WTC11 (cell line): ENCODE data around the gene NRXN2. TPM values are rescaled to one million over a fixed set of nuclear protein-coding genes. Genes with fewer than 3 reads are reported as not detected.

Experiments
- ATAC-seq: fragments of 200-7000 bp; cut with Tn5 transposase; 2 replicates; pipeline ENCODE4 v1.10.0; 2021; ENCODE audit warnings: mild to moderate bottlenecking, moderate library complexity
- CTCF ChIA-PET: fragments of 300-600 bp; sonication (Branson Sonifier 250); formaldehyde crosslinking; loops from one replicate; lab custom pipeline; 2021; ENCODE audit warnings: antibody characterized with exemption; lab: Charles Lee
- POLR2A ChIA-PET: fragments of 350-600 bp; sonication (Branson Sonifier 250); formaldehyde crosslinking; loops from one replicate; lab custom pipeline; 2021; ENCODE audit warnings: antibody characterized with exemption; lab: Charles Lee
- DNase-seq: peaks from one replicate; pipeline ENCODE4 v3.0.0; 2021; ENCODE audit warnings: low spot score
- H3K27ac Mint-ChIP-seq: 2 replicates; pipeline ENCODE4 v1.8.0; 2021; ENCODE audit warnings: mixed read lengths
- H3K27me3 Mint-ChIP-seq: 2 replicates; pipeline ENCODE4 v1.8.0; 2021; ENCODE audit warnings: low read depth, mild to moderate bottlenecking, moderate library complexity, mixed read lengths
- H3K36me3 Mint-ChIP-seq: 2 replicates; pipeline ENCODE4 v1.8.0; 2021; ENCODE audit warnings: mixed read lengths
- H3K4me1 Mint-ChIP-seq: 2 replicates; pipeline ENCODE4 v1.8.0; 2022; ENCODE audit warnings: mixed read lengths
- H3K4me3 Mint-ChIP-seq: 2 replicates; pipeline ENCODE4 v1.8.0; 2021; ENCODE audit warnings: mild to moderate bottlenecking, moderate library complexity, mixed read lengths
- H3K9me3 Mint-ChIP-seq: 2 replicates; pipeline ENCODE4 v1.8.0; 2021; ENCODE audit warnings: mixed read lengths
- CREB1 ChIP-seq: sonication (generic); formaldehyde crosslinking; IDR thresholded peaks from 2 replicates; pipeline ENCODE4 v1.8.0; 2023; ENCODE audit warnings: mild to moderate bottlenecking, missing genetic modification reagents
- CTCF ChIP-seq: fragments of 200-600 bp; IDR thresholded peaks from 2 replicates; pipeline ENCODE4 v1.8.0; 2022; ENCODE audit warnings: antibody characterized with exemption
- GABPB1 ChIP-seq: sonication (generic); formaldehyde crosslinking; IDR thresholded peaks from 2 replicates; pipeline ENCODE4 v1.8.1; 2023; ENCODE audit warnings: mild to moderate bottlenecking, missing genetic modification reagents
- GRHL2 ChIP-seq: fragments of 250-450 bp; sonication (Bioruptor Pico); IDR thresholded peaks from 2 replicates; pipeline ENCODE4 v1.8.0; 2022; ENCODE audit warnings: mild to moderate bottlenecking, moderate library complexity; ENCODE audit not compliant: insufficient replicate concordance, severe bottlenecking
- HMGA2 ChIP-seq: fragments of 250-450 bp; sonication (Bioruptor Pico); IDR thresholded peaks from 2 replicates; pipeline ENCODE4 v1.4.0; 2021; ENCODE audit warnings: mild to moderate bottlenecking, moderate library complexity
- MYBL2 ChIP-seq: sonication (generic); formaldehyde crosslinking; IDR thresholded peaks from 2 replicates; pipeline ENCODE4 v1.8.1; 2023; ENCODE audit warnings: mild to moderate bottlenecking, moderate library complexity, missing genetic modification reagents
- NR3C1 ChIP-seq: sonication (generic); formaldehyde crosslinking; conservative IDR thresholded peaks from 2 replicates; pipeline ENCODE4 v1.8.1; 2023; ENCODE audit warnings: low read depth, mild to moderate bottlenecking, missing genetic modification reagents
- SP1 ChIP-seq: sonication (generic); formaldehyde crosslinking; conservative IDR thresholded peaks from 2 replicates; pipeline ENCODE4 v1.8.1; 2022; ENCODE audit warnings: missing genetic modification reagents
- TCF7 ChIP-seq: sonication (generic); formaldehyde crosslinking; IDR thresholded peaks from 2 replicates; pipeline ENCODE4 v1.8.0; 2022; ENCODE audit warnings: mild to moderate bottlenecking, low read depth, missing genetic modification reagents, moderate library complexity
- ZNF317 ChIP-seq: sonication (generic); formaldehyde crosslinking; IDR thresholded peaks from 2 replicates; pipeline ENCODE4 v1.8.1; 2023; ENCODE audit warnings: low read depth, mild to moderate bottlenecking, moderate library complexity, missing genetic modification reagents, borderline replicate concordance
- ZNF396 ChIP-seq: fragments of 250-450 bp; sonication (Bioruptor Pico); IDR thresholded peaks from 2 replicates; pipeline ENCODE4 v1.8.0; 2021; ENCODE audit warnings: mild to moderate bottlenecking, moderate library complexity, borderline replicate concordance
- ZNF416 ChIP-seq: fragments of 250-450 bp; sonication (Bioruptor Pico); IDR thresholded peaks from 2 replicates; pipeline ENCODE4 v1.9.0; 2021; ENCODE audit warnings: mild to moderate bottlenecking, inconsistent platforms
- ZNF423 ChIP-seq: fragments of 250-450 bp; sonication (Bioruptor Pico); IDR thresholded peaks from 2 replicates; pipeline ENCODE4 v2.1.2; 2022; ENCODE audit warnings: mild to moderate bottlenecking, moderate library complexity
- total RNA-seq: library from RNA; stranded (reverse); gene quantifications from 3 replicates; pipeline ENCODE4 v1.2.3, GENCODE V29; 2021
- TF ChIP-seq, protein P1 (sequence below): sonication (generic); formaldehyde crosslinking; IDR thresholded peaks from 2 replicates; pipeline ENCODE4 v1.8.1; 2023; ENCODE audit warnings: mild to moderate bottlenecking, missing genetic modification reagents, moderate library complexity
- TF ChIP-seq, protein P2 (sequence below): fragments of 250-450 bp; sonication (Bioruptor Pico); IDR thresholded peaks from 2 replicates; pipeline ENCODE4 v1.8.0; 2021; ENCODE audit warnings: mild to moderate bottlenecking
- TF ChIP-seq, protein P3 (sequence below): sonication (generic); formaldehyde crosslinking; IDR thresholded peaks from 2 replicates; pipeline ENCODE4 v1.8.0; 2023; ENCODE audit warnings: missing genetic modification reagents, mild to moderate bottlenecking, borderline replicate concordance
- TF ChIP-seq, protein P4 (sequence below): sonication (generic); formaldehyde crosslinking; IDR thresholded peaks from 2 replicates; pipeline ENCODE4 v1.8.0; 2022; ENCODE audit warnings: mild to moderate bottlenecking, missing genetic modification reagents
- TF ChIP-seq, protein P5 (sequence below): sonication (generic); formaldehyde crosslinking; IDR thresholded peaks from 2 replicates; pipeline ENCODE4 v1.8.1; 2023; ENCODE audit warnings: mild to moderate bottlenecking, missing genetic modification reagents, borderline replicate concordance

Gene NRXN2
- total RNA-seq, 1 experiment from 2014 or later, result 8.6 TPM

DNA sequence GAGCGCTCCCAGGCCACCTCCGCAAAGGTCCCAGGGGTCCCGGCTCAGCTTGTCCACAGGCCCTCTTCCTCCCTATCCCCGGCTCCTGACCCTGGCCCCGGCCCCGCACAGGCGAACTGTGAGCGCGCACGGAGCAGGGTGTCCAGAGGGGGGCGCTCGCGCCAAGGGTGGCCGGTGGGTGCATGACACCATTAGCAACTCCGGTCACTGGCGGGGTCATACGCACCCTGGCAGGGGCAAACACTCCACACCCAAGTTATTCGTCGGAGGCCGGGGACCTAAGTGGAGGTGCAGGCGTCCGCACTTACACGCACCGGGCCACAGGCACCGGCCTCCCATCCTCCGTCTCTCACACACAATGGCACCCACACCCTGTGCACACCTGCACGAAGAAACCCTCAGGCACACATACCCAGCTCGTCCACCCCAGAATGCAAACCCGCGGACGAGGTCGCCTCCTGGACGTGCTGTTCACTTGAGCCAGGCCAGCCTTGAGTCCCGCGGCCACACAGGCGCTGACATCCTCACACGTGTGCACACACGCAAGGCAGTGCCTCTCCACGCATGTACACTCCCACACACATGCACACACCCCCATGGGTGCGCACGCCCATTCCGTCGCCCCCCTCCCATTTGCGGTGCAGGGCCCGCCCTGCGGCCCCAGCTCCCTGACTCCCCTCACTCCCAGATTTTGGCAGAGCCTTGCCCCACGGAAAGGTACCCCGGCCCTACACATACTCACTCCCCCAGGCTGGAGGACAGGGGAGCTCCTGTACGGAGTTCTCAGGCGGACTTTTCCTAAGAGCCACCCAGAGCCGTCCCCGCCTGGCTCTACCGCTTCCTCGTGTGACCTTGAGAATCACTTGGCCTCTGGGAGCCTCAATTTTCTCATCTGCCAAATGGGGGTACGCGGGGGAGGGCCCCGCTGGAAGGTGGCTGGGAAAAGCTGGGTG lies 20.9 kb upstream of the NRXN2 start, which contains the start of gene RASGRP2 (continued):
- peak; percentile 46; the same call in 1 of the 2 replicates for TF ChIP-seq CTCF
- TF ChIP-seq, protein P1, sequence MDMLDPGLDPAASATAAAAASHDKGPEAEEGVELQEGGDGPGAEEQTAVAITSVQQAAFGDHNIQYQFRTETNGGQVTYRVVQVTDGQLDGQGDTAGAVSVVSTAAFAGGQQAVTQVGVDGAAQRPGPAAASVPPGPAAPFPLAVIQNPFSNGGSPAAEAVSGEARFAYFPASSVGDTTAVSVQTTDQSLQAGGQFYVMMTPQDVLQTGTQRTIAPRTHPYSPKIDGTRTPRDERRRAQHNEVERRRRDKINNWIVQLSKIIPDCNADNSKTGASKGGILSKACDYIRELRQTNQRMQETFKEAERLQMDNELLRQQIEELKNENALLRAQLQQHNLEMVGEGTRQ (CRISPR knock-in tag), result no peak; the same call in 1 of the 2 replicates
- TF ChIP-seq SP1 (CRISPR knock-in tag), result peak; percentile 26; the same call in 1 of the 2 replicates
- no peak for TF ChIP-seq MYBL2 (CRISPR knock-in tag)
- TF ChIP-seq ZNF416 (CRISPR knock-in tag), result no peak
- TF ChIP-seq GABPB1 (CRISPR knock-in tag), result no peak
- TF ChIP-seq, protein P2, sequence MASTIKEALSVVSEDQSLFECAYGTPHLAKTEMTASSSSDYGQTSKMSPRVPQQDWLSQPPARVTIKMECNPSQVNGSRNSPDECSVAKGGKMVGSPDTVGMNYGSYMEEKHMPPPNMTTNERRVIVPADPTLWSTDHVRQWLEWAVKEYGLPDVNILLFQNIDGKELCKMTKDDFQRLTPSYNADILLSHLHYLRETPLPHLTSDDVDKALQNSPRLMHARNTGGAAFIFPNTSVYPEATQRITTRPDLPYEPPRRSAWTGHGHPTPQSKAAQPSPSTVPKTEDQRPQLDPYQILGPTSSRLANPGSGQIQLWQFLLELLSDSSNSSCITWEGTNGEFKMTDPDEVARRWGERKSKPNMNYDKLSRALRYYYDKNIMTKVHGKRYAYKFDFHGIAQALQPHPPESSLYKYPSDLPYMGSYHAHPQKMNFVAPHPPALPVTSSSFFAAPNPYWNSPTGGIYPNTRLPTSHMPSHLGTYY (CRISPR knock-in tag), result no peak
- TF ChIP-seq GRHL2 (CRISPR knock-in tag), result no peak
- no peak for TF ChIP-seq NR3C1 (CRISPR knock-in tag)
- no peak for TF ChIP-seq HMGA2 (CRISPR knock-in tag)
- TF ChIP-seq ZNF423 (CRISPR knock-in tag), result no peak; the same call in 1 of the 2 replicates
- TF ChIP-seq TCF7, result no peak
- TF ChIP-seq, protein P3, sequence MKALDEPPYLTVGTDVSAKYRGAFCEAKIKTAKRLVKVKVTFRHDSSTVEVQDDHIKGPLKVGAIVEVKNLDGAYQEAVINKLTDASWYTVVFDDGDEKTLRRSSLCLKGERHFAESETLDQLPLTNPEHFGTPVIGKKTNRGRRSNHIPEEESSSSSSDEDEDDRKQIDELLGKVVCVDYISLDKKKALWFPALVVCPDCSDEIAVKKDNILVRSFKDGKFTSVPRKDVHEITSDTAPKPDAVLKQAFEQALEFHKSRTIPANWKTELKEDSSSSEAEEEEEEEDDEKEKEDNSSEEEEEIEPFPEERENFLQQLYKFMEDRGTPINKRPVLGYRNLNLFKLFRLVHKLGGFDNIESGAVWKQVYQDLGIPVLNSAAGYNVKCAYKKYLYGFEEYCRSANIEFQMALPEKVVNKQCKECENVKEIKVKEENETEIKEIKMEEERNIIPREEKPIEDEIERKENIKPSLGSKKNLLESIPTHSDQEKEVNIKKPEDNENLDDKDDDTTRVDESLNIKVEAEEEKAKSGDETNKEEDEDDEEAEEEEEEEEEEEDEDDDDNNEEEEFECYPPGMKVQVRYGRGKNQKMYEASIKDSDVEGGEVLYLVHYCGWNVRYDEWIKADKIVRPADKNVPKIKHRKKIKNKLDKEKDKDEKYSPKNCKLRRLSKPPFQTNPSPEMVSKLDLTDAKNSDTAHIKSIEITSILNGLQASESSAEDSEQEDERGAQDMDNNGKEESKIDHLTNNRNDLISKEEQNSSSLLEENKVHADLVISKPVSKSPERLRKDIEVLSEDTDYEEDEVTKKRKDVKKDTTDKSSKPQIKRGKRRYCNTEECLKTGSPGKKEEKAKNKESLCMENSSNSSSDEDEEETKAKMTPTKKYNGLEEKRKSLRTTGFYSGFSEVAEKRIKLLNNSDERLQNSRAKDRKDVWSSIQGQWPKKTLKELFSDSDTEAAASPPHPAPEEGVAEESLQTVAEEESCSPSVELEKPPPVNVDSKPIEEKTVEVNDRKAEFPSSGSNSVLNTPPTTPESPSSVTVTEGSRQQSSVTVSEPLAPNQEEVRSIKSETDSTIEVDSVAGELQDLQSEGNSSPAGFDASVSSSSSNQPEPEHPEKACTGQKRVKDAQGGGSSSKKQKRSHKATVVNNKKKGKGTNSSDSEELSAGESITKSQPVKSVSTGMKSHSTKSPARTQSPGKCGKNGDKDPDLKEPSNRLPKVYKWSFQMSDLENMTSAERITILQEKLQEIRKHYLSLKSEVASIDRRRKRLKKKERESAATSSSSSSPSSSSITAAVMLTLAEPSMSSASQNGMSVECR (CRISPR knock-in tag), result no peak

DNA sequence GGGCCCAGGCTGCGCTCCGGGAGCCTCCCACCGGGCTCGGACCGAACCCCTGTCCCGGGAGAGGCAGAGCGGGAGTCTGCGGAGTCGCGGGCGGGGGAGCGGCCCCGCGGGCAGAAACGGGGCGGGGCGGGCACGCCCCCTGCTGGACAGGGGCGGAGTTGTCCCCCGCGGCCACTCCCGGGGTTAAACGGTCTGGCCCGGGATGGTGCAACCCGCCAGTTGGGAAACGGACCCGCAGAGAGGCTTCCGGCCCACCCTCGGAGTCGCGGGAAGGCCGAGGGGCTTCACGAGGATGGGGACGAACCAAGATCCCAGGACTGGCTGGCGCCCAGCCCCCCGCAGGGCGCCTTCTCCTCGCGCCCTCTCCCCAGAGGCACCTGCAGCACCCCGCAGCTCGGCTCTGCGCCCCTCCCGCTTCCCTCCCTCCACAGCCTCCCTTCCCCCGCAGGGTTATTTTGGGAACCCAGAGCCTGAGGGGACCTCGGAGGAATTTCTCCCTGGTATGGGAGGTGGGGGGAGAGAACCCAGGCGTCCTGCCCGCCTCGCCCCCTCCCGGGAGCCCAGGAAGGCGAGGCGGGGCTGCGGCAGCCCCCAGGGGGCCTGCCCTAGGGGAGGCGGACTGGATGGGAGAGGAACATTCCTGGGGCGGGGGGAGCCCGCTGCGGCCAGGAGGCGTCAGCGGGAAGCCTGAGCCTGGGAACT lies 20.0 kb upstream of the NRXN2 start:
- ATAC-seq (peak; percentile 12), DNase-seq (peak; percentile 83)
- Mint-ChIP-seq H3K27me3 (peaks cover 37% of the 10 kb centered on the region), H3K27ac (no peak overlapping the region), H3K9me3 (no peaks in the 10 kb centered on the region), H3K4me1 (peaks cover 39% of the 10 kb centered on the region), H3K4me3 (peak overlapping the region; percentile 69; the same call in 1 of the 2 replicates), H3K36me3 (0 out of 2 replicates have a peak, but pooled peaks cover 3% of the 10 kb centered on the region)
- POLR2A ChIA-PET, result interaction anchor here (1.0 to 2.6 kb wide), 4 partner anchors 17 to 36 kb away, joined by 3 to 8 read pairs (median 6); partner anchors contain the start of genes PYGM and SF1
- CTCF ChIA-PET, result interaction anchor here (0.6 to 8.6 kb wide), 37 partner anchors 10 to 454 kb away, joined by 3 to 150 read pairs (median 6); partner anchors contain the start of genes BATF2, MAP4K2, NRXN2 and PYGM
- TF ChIP-seq, protein P4, sequence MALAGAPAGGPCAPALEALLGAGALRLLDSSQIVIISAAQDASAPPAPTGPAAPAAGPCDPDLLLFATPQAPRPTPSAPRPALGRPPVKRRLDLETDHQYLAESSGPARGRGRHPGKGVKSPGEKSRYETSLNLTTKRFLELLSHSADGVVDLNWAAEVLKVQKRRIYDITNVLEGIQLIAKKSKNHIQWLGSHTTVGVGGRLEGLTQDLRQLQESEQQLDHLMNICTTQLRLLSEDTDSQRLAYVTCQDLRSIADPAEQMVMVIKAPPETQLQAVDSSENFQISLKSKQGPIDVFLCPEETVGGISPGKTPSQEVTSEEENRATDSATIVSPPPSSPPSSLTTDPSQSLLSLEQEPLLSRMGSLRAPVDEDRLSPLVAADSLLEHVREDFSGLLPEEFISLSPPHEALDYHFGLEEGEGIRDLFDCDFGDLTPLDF (CRISPR knock-in tag), result no peak
- no peak for TF ChIP-seq ZNF396 (CRISPR knock-in tag)
- TF ChIP-seq, protein P5, sequence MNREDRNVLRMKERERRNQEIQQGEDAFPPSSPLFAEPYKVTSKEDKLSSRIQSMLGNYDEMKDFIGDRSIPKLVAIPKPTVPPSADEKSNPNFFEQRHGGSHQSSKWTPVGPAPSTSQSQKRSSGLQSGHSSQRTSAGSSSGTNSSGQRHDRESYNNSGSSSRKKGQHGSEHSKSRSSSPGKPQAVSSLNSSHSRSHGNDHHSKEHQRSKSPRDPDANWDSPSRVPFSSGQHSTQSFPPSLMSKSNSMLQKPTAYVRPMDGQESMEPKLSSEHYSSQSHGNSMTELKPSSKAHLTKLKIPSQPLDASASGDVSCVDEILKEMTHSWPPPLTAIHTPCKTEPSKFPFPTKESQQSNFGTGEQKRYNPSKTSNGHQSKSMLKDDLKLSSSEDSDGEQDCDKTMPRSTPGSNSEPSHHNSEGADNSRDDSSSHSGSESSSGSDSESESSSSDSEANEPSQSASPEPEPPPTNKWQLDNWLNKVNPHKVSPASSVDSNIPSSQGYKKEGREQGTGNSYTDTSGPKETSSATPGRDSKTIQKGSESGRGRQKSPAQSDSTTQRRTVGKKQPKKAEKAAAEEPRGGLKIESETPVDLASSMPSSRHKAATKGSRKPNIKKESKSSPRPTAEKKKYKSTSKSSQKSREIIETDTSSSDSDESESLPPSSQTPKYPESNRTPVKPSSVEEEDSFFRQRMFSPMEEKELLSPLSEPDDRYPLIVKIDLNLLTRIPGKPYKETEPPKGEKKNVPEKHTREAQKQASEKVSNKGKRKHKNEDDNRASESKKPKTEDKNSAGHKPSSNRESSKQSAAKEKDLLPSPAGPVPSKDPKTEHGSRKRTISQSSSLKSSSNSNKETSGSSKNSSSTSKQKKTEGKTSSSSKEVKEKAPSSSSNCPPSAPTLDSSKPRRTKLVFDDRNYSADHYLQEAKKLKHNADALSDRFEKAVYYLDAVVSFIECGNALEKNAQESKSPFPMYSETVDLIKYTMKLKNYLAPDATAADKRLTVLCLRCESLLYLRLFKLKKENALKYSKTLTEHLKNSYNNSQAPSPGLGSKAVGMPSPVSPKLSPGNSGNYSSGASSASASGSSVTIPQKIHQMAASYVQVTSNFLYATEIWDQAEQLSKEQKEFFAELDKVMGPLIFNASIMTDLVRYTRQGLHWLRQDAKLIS, result no peak
- TF ChIP-seq CREB1 (CRISPR knock-in tag), result no peak
- TF ChIP-seq ZNF317 (CRISPR knock-in tag), result no peak
